A673 (cell line): ENCODE measurements around the gene TC2N. TPM values are rescaled to one million over a fixed set of nuclear protein-coding genes. Genes with fewer than 3 reads are reported as not detected.

Source experiments
- BruUV-seq: library from RNA; stranded (reverse); fragments of 400-500 nt; replicated peaks from 2 replicates; lab custom pipeline; 2021; lab: Mats Ljungman, UMichigan
- CTCF ChIA-PET: fragments of 300-600 bp; sonication (Branson Sonifier 250); formaldehyde crosslinking; loops from one replicate; lab custom pipeline; 2022; ENCODE audit warnings: antibody characterized with exemption; lab: Charles Lee
- POLR2A ChIA-PET: fragments of 300-600 bp; sonication (Branson Sonifier 250); formaldehyde crosslinking; loops from one replicate; lab custom pipeline; 2022; ENCODE audit warnings: antibody characterized with exemption; ENCODE audit not compliant: low non-redundant PET; lab: Charles Lee
- DNase-seq: peaks from one replicate; pipeline ENCODE4 v3.0.0-alpha.2; 2015; ENCODE audit warnings: low spot score
- H3K27ac ChIP-seq: fragments of 200-600 bp; sonication (generic); 2 replicates; pipeline ENCODE4 v1.5.1; 2016; ENCODE audit warnings: mixed run types, low read depth, mild to moderate bottlenecking, mixed read lengths, antibody characterized with exemption, low read length; ENCODE audit not compliant: poor library complexity, severe bottlenecking
- H3K27me3 ChIP-seq: fragments of 200-600 bp; sonication (generic); replicated peaks from 2 replicates; pipeline ENCODE4 v1.6.1; 2017; ENCODE audit warnings: mixed run types, low read depth, mild to moderate bottlenecking, mixed read lengths, antibody characterized with exemption, low read length; ENCODE audit not compliant: insufficient read depth, poor library complexity
- H3K36me3 ChIP-seq: fragments of 200-600 bp; sonication (generic); 2 replicates; pipeline ENCODE4 v1.6.1; 2016; ENCODE audit warnings: mixed run types, mild to moderate bottlenecking, mixed read lengths, antibody characterized with exemption, low read length; ENCODE audit not compliant: insufficient read depth, poor library complexity, severe bottlenecking
- H3K4me1 ChIP-seq: fragments of 200-600 bp; sonication (generic); 2 replicates; pipeline ENCODE4 v1.6.1; 2017; ENCODE audit warnings: mixed run types, mild to moderate bottlenecking, mixed read lengths, antibody characterized with exemption, low read length; ENCODE audit not compliant: insufficient read depth, poor library complexity, severe bottlenecking
- H3K4me3 ChIP-seq: fragments of 200-600 bp; sonication (generic); 2 replicates; pipeline ENCODE4 v1.5.1; 2016; ENCODE audit warnings: low read depth, mixed run types, mild to moderate bottlenecking, mixed read lengths, low read length; ENCODE audit not compliant: poor library complexity, severe bottlenecking
- H3K9me3 ChIP-seq: fragments of 200-600 bp; sonication (generic); 2 replicates; pipeline ENCODE4 v1.6.1; 2016; ENCODE audit warnings: mixed run types, low read depth, mild to moderate bottlenecking, mixed read lengths, antibody characterized with exemption, low read length; ENCODE audit not compliant: poor library complexity, severe bottlenecking
- EZH2 ChIP-seq: fragments of 200-600 bp; sonication (generic); IDR thresholded peaks from 2 replicates; pipeline ENCODE4 v1.6.1; 2017; ENCODE audit warnings: borderline replicate concordance, low read depth, mild to moderate bottlenecking, mixed read lengths, antibody characterized with exemption, low read length; ENCODE audit not compliant: poor library complexity, severe bottlenecking
- intact Hi-C: fragments of 100-400 bp; cut with micrococcal nuclease; formaldehyde crosslinking; loops from one replicate; pipeline ENCODE4 v1.10.0; 2022; ENCODE audit not compliant: unreplicated experiment
- total RNA-seq: library from RNA; stranded (reverse); gene quantifications from 2 replicates; pipeline ENCODE4 v1.2.3, GENCODE V29; 2021
- TF ChIP-seq, protein P1 (sequence below): fragments of 300-800, 200-600 bp; sonication (generic); conservative IDR thresholded peaks from 2 replicates; pipeline ENCODE4 v1.5.1; 2017; ENCODE audit warnings: low read depth, mild to moderate bottlenecking, antibody characterized with exemption, low read length, moderate library complexity, mixed read lengths

The TC2N gene
- total RNA-seq, 1 experiment from 2014 or later = 0.45 TPM

DNA sequence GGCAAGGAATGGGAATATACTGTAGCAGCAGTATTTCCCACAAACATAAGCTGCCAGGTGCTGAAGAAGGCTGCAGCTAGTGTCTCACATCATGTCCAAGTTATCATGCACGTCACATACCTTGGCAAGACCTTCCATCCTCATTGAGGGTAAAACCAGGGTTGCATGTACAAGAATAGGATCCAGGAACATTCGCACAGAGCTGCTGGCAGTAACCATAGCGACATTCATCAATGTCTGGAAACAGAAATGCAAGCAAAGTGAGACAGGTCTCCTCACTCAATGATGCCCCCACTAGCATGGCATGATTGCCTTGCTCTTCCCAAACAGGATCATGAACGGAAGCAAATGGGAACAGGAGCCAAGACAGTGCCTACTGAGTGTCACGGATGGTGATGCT is 23.8 kb upstream of the TC2N start:
- TF ChIP-seq EZH2 = no peak
- TF ChIP-seq, protein P1, sequence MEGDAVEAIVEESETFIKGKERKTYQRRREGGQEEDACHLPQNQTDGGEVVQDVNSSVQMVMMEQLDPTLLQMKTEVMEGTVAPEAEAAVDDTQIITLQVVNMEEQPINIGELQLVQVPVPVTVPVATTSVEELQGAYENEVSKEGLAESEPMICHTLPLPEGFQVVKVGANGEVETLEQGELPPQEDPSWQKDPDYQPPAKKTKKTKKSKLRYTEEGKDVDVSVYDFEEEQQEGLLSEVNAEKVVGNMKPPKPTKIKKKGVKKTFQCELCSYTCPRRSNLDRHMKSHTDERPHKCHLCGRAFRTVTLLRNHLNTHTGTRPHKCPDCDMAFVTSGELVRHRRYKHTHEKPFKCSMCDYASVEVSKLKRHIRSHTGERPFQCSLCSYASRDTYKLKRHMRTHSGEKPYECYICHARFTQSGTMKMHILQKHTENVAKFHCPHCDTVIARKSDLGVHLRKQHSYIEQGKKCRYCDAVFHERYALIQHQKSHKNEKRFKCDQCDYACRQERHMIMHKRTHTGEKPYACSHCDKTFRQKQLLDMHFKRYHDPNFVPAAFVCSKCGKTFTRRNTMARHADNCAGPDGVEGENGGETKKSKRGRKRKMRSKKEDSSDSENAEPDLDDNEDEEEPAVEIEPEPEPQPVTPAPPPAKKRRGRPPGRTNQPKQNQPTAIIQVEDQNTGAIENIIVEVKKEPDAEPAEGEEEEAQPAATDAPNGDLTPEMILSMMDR = no peak
- no peaks in the 10 kb centered on the region for H3K4me1 ChIP-seq
- H3K36me3 ChIP-seq = no peaks in the 10 kb centered on the region
- H3K27ac ChIP-seq = no peak overlapping the region
- H3K4me3 ChIP-seq = no peak overlapping the region
- no peaks in the 10 kb centered on the region for H3K27me3 ChIP-seq
- DNase-seq = no peak
- CTCF ChIA-PET = no interaction called here
- POLR2A ChIA-PET = no interaction called here
- no TSS peak for BruUV-seq
- H3K9me3 ChIP-seq = no peaks in the 10 kb centered on the region
- intact Hi-C loops = no loop called here

DNA sequence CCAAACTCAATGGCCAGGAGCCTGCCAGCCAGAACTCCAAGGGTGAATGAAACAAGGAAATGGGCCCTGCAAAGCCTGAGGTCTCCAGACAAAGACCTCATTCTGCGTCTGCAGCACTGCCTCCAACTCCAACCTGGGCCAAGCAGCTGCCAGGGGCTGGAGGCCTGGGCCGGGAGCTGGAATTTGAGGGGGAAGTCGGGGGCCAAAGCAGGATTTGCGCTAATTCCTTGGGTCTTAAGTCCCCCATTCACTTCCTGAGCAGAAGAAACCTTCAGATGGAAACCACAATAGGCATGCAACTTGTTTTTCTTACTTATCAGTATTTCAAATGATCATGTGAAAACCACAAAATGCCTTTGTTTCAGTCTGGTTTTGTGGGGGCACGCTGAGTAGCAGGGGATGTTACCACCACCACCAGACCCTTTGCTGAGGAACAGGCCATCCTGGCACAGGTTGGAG is 23.0 kb upstream of the TC2N start:
- BruUV-seq = no TSS peak
- H3K27ac ChIP-seq = no peak overlapping the region
- H3K9me3 ChIP-seq = no peaks in the 10 kb centered on the region
- H3K36me3 ChIP-seq = no peaks in the 10 kb centered on the region
- intact Hi-C loops = no loop called here
- H3K27me3 ChIP-seq = no peaks in the 10 kb centered on the region
- no peak for DNase-seq
- no peak overlapping the region for H3K4me3 ChIP-seq
- ChIA-PET POLR2A (no interaction called here), CTCF (no interaction called here)
- TF ChIP-seq, protein P1 = no peak
- TF ChIP-seq EZH2 = no peak
- no peaks in the 10 kb centered on the region for H3K4me1 ChIP-seq

DNA sequence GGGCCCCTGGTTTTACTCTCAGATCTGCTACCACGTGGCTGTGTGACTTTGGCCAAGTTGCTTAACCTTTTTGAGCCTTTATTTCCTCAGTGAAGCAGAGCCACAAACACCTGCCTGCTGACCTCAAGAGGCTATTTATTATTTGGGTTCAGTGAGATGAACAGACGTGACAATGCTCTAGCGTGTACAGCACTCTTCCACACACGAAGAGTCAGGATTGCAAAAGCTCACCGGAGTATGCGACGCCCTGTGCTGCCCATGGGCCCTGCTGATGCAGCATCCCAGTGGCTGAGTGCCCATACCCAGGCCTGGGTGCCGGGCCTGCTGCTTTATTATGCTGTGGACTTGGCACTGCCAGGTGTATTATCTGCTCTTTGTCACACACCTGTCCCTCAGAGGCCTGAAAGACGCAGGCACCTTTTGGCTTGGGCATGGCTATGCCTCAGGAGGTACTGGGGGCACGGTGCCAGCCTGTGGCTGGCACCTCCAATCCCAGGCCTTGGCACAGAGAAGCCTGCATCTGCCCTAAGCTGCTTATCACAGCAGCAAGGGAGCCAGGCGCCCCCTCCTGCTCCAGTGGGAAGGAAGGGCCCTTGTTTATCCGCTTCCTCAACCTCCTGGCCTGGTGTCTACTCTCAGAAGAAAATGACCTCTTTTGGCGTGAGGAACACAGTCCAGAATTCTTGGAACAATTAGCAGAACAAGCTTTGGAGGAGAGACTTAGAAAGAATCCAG is 22.3 kb upstream of the TC2N start:
- Histone ChIP-seq H3K4me3 (no peak overlapping the region), H3K27ac (no peak overlapping the region), H3K27me3 (no peaks in the 10 kb centered on the region), H3K9me3 (no peaks in the 10 kb centered on the region), H3K36me3 (no peaks in the 10 kb centered on the region), H3K4me1 (no peaks in the 10 kb centered on the region)
- intact Hi-C loops = no loop called here
- ChIA-PET POLR2A (no interaction called here), CTCF (no interaction called here)
- no peak for DNase-seq
- no peak for TF ChIP-seq EZH2
- TF ChIP-seq, protein P1 = no peak
- no TSS peak for BruUV-seq
